Measurements from ENCODE around the gene SLC35A2.

Gene SLC35A2

GRCh38 chrX:48909703-48910294, 1.6 kb downstream of the SLC35A2 start:
- no peak for TF ChIP-seq CTCF (IDR thresholded peaks at IDR 0.05; ENCODE audit: insufficient read depth, low read length)
- TF ChIP-seq REST (IDR thresholded peaks at IDR 0.05; ENCODE audit: insufficient replicate concordance, low read depth) = no peak
- no peak for TF ChIP-seq SPI1 (IDR thresholded peaks at IDR 0.05; ENCODE audit: borderline replicate concordance, low read depth)
- H3K27ac ChIP-seq (replicated peaks) = no peak overlapping the region
- H3K27me3 ChIP-seq (ENCODE audit: insufficient read depth, poor library complexity, severe bottlenecking) = no peaks in the 10 kb centered on the region
- no peak overlapping the region for H3K4me3 ChIP-seq (replicated peaks; ENCODE audit: insufficient read depth, low read length)
- no peak for DNase-seq (ENCODE audit: low read depth in 1 of 2, low spot score in 1 of 2)

GRCh38 chrX:48908600-48908999, 2.8 kb downstream of the SLC35A2 start:
- no peak for TF ChIP-seq CTCF (IDR thresholded peaks at IDR 0.05; ENCODE audit: insufficient read depth, low read length)
- no peak for TF ChIP-seq SPI1 (IDR thresholded peaks at IDR 0.05; ENCODE audit: borderline replicate concordance, low read depth)
- no peak for TF ChIP-seq GABPA (IDR thresholded peaks at IDR 0.05; ENCODE audit: low read depth)
- no peak for TF ChIP-seq REST (IDR thresholded peaks at IDR 0.05; ENCODE audit: insufficient replicate concordance, low read depth)
- TF ChIP-seq POLR2AphosphoS5 (IDR thresholded peaks at IDR 0.05; ENCODE audit: low read depth) = no peak
- H3K4me3 ChIP-seq (replicated peaks; ENCODE audit: insufficient read depth, low read length) = no peak overlapping the region
- no peaks in the 10 kb centered on the region for H3K27me3 ChIP-seq (ENCODE audit: insufficient read depth, poor library complexity, severe bottlenecking)

GRCh38 chrX:48905090-48905790, 6.2 kb downstream of the SLC35A2 start:
- Histone ChIP-seq H3K27me3 (ENCODE audit: insufficient read depth, poor library complexity, severe bottlenecking) (no peaks in the 10 kb centered on the region), H3K4me3 (replicated peaks; ENCODE audit: insufficient read depth, low read length) (no peak overlapping the region), H3K27ac (replicated peaks) (no peak overlapping the region)
- DNase-seq (ENCODE audit: low read depth in 1 of 2, low spot score in 1 of 2) = no peak
- TF ChIP-seq REST (IDR thresholded peaks at IDR 0.05; ENCODE audit: insufficient replicate concordance, low read depth) (no peak), SPI1 (IDR thresholded peaks at IDR 0.05; ENCODE audit: borderline replicate concordance, low read depth) (no peak), GABPA (IDR thresholded peaks at IDR 0.05; ENCODE audit: low read depth) (no peak), POLR2AphosphoS5 (IDR thresholded peaks at IDR 0.05; ENCODE audit: low read depth) (no peak), CTCF (IDR thresholded peaks at IDR 0.05; ENCODE audit: insufficient read depth, low read length) (no peak)

More at GRCh38 chrX:48908600-48908999, 2.8 kb downstream of the SLC35A2 start:
- DNase-seq (ENCODE audit: low read depth in 1 of 2, low spot score in 1 of 2) = no peak
- no peak overlapping the region for H3K27ac ChIP-seq (replicated peaks)
